Upper lobe of right lung (tissue), 1 donor: ENCODE results near the gene ABI3. TPM values are rescaled to one million over a fixed set of nuclear protein-coding genes. Genes with fewer than 3 reads are reported as not detected.

Source experiments
- ATAC-seq: fragments of 200-7000 bp; cut with Tn5 transposase; one replicate; pipeline ENCODE4 v1.9.1; 2020; ENCODE audit warnings: mild to moderate bottlenecking, moderate library complexity
- DNase-seq: peaks from one replicate; pipeline ENCODE4 v3.0.0-alpha.2; 2020
- H3K27ac ChIP-seq: fragments of 200-600 bp; one replicate; pipeline ENCODE4 v1.8.0; 2022
- H3K27me3 ChIP-seq: fragments of 200-600 bp; one replicate; pipeline ENCODE4 v1.8.0; 2022; ENCODE audit warnings: mild to moderate bottlenecking
- H3K36me3 ChIP-seq: fragments of 200-600 bp; one replicate; pipeline ENCODE4 v1.8.0; 2022
- H3K4me1 ChIP-seq: fragments of 200-600 bp; one replicate; pipeline ENCODE4 v1.8.0; 2022
- H3K4me3 ChIP-seq: fragments of 200-600 bp; one replicate; pipeline ENCODE4 v1.8.0; 2022; ENCODE audit warnings: mild to moderate bottlenecking
- H3K9me3 ChIP-seq: fragments of 200-600 bp; one replicate; pipeline ENCODE4 v1.8.0; 2022
- intact Hi-C: fragments of 100-400 bp; cut with DNase I; formaldehyde crosslinking; loops from one replicate; pipeline ENCODE4 v1.11.0; 2022
- total RNA-seq: library from RNA; stranded (reverse); fragmentation: NEBNext Ultra II Directional; extraction: Animal tissue kit (Norgen Biotek cat#: 25700); gene quantifications from one replicate; pipeline ENCODE4 v1.2.1, GENCODE V29; 2021
- TF ChIP-seq, protein P1 (sequence below): fragments of 200-600 bp; IDR thresholded peaks from one replicate; pipeline ENCODE4 v1.8.0; 2022; ENCODE audit warnings: antibody characterized with exemption
- donor health status: DM: no; HTN: yes; CAD: no; lungs with severe emphysema.

Gene ABI3
- total RNA-seq, 1 donor from 2014 or later = 31.5 TPM

DNA sequence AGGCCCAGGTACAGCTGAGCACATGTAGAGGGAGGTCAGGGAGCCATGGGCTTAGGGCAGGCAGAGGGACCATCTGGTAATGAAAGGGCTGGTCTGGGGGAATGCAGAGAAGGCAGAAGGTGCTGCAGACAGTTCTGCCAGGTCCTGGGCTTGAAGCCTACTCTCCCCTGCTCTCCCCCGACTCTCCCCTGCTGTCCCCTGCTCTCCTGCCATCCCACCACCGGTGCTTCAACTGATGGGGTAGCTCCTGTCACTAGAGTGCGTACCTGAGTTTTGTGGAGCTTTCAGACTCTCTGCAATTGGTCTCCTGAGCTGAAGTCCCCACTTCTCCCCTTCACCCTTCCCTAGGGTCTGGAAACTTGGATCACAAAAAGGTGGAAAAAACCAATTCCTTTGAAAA is 57.4 kb downstream of the ABI3 start:
- TF ChIP-seq, protein P1, sequence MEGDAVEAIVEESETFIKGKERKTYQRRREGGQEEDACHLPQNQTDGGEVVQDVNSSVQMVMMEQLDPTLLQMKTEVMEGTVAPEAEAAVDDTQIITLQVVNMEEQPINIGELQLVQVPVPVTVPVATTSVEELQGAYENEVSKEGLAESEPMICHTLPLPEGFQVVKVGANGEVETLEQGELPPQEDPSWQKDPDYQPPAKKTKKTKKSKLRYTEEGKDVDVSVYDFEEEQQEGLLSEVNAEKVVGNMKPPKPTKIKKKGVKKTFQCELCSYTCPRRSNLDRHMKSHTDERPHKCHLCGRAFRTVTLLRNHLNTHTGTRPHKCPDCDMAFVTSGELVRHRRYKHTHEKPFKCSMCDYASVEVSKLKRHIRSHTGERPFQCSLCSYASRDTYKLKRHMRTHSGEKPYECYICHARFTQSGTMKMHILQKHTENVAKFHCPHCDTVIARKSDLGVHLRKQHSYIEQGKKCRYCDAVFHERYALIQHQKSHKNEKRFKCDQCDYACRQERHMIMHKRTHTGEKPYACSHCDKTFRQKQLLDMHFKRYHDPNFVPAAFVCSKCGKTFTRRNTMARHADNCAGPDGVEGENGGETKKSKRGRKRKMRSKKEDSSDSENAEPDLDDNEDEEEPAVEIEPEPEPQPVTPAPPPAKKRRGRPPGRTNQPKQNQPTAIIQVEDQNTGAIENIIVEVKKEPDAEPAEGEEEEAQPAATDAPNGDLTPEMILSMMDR = no peak
- no peak for ATAC-seq
- Histone ChIP-seq H3K27ac (no peak overlapping the region), H3K9me3 (no peaks in the 10 kb centered on the region), H3K4me3 (no peak overlapping the region), H3K4me1 (no peaks in the 10 kb centered on the region), H3K36me3 (no peaks in the 10 kb centered on the region), H3K27me3 (no peaks in the 10 kb centered on the region)
- DNase-seq = no peak
- intact Hi-C loops = no loop called here

DNA sequence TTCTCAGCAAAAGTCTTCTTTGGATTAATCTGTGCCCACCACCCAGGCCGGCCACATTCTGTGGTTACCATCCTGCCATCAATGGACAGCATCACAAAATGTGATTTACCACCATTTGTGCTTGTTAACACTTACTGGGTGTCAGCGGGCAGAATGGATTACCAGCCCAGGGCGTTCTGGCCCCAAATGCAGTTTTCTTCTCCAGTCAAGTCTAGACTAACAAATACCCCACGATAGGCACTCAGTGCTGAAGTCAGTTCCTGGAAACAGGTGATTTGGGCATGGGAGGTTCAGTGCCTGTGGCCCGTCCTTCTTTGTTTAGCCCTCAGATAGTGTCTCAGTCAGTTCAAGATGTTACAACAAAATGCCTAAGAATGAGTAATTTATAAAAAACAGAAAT is 58.8 kb downstream of the ABI3 start:
- TF ChIP-seq, protein P1 = no peak
- intact Hi-C loops = no loop called here
- Histone ChIP-seq H3K27me3 (no peaks in the 10 kb centered on the region), H3K27ac (no peak overlapping the region), H3K4me3 (no peak overlapping the region), H3K36me3 (no peaks in the 10 kb centered on the region), H3K4me1 (no peaks in the 10 kb centered on the region), H3K9me3 (no peaks in the 10 kb centered on the region)
- ATAC-seq (no peak), DNase-seq (peak; percentile 22)

Other genes starting within 250 kb of the ABI3 start
- not detected for gene GIP, start 242.1 kb upstream of the ABI3 start, total RNA-seq
- gene IGF2BP1, start 213.3 kb upstream of the ABI3 start, total RNA-seq = not detected
- gene B4GALNT2, start 77.9 kb upstream of the ABI3 start, total RNA-seq = 0.23 TPM
- gene GNGT2, start 133 bp upstream of the ABI3 start, total RNA-seq = 8.5 TPM
- gene PHOSPHO1, start 20.1 kb downstream of the ABI3 start, total RNA-seq = 1.7 TPM
- gene ZNF652, start 151.5 kb downstream of the ABI3 start, total RNA-seq = 49.8 TPM
- gene PHB1, start 204.2 kb downstream of the ABI3 start, total RNA-seq = 127 TPM